GM06990 (cell line): Measurements from ENCODE around the gene TENM3.
"Not testable (repeated sequence)": the region's sequence is repeated elsewhere in the genome, so short reads cannot be mapped to it uniquely, and the experiment has no call there.

Experiments
- DNase-seq: peaks from one replicate; pipeline ENCODE4 v3.0.0-alpha.2; 2011; ENCODE audit not compliant: insufficient read length; ENCODE audit errors: extremely low read depth
- H3K27me3 ChIP-seq: replicated peaks from 2 replicates; pipeline ENCODE4 v1.6.0; 2011; ENCODE audit warnings: low read length; ENCODE audit not compliant: control insufficient read depth, insufficient read depth
- H3K36me3 ChIP-seq: 2 replicates; pipeline ENCODE4 v1.5.1; 2011; ENCODE audit warnings: low read length; ENCODE audit not compliant: control insufficient read depth, insufficient read depth
- H3K4me3 ChIP-seq: replicated peaks from 2 replicates; pipeline ENCODE4 v1.5.1; 2011; ENCODE audit warnings: low read depth, mild to moderate bottlenecking, control low read depth, low read length
- CTCF ChIP-seq: IDR thresholded peaks from 2 replicates; pipeline ENCODE4 v1.5.1; 2011; ENCODE audit warnings: low read length, control low read depth, mild to moderate bottlenecking, inconsistent platforms; ENCODE audit not compliant: insufficient read depth, poor library complexity, severe bottlenecking

The TENM3 gene

GRCh38 chr4:182235021-182235795 lies 8.0 kb upstream of the TENM3 start:
- no peak overlapping the region for H3K4me3 ChIP-seq
- no peaks in the 10 kb centered on the region for H3K36me3 ChIP-seq
- DNase-seq: no peak
- no peaks in the 10 kb centered on the region for H3K27me3 ChIP-seq
- TF ChIP-seq CTCF: no peak

GRCh38 chr4:182236186-182236585 lies 7.0 kb upstream of the TENM3 start:
- no peak for DNase-seq
- no peak for TF ChIP-seq CTCF
- Histone ChIP-seq H3K27me3 (no peaks in the 10 kb centered on the region), H3K4me3 (no peak overlapping the region), H3K36me3 (no peaks in the 10 kb centered on the region)

DNA sequence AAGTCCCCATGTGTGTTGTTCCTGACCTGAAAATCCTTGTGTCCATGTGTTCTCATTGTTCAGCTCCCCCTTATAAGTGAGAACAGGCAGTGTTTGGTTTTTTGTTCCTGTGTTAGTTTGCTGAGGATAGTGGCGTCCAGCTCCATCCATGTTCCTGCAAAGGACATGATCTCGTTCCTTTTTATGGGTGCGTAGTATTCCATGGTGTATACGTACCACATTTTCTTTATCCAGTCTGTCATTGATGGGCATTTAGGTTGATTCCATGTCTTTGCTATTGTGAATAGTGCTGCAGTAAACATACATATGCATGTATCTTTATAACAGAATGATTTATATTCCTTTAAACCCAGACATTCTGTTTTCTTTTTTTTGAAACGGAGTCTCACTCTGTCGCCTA lies 6.2 kb upstream of the TENM3 start:
- not testable (repeated sequence) for H3K27me3 ChIP-seq, H3K4me3 ChIP-seq, H3K36me3 ChIP-seq, DNase-seq

DNA sequence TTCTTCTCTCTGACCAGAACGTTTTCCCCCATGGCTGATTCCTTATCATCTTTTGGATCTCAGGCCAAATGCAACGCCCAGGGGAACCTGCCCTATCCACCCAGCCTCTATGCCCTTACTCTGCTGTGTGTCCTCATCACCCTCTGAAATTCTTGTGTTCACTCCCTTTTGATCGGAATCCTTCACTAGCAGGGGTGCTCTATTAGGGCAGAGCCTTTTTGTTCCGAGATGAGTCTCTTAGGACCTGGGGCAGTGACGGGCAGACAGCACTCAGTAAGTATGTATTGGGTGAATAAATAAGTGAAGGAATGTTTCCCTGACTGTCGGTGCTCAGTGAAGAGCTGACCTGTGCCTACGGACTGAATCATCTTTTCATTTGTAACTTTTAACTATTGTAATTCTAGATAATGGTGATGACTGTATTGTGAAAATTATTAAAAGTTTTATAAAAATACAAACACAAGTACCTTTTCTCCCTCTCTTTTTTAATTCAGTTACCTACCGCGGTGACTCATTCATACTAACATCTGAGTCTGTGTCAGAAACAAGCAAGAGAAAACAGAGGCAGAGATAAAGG lies 4.8 kb upstream of the TENM3 start:
- no peaks in the 10 kb centered on the region for H3K36me3 ChIP-seq
- no peak for DNase-seq
- no peak overlapping the region for H3K4me3 ChIP-seq
- no peak for TF ChIP-seq CTCF
- no peaks in the 10 kb centered on the region for H3K27me3 ChIP-seq

DNA sequence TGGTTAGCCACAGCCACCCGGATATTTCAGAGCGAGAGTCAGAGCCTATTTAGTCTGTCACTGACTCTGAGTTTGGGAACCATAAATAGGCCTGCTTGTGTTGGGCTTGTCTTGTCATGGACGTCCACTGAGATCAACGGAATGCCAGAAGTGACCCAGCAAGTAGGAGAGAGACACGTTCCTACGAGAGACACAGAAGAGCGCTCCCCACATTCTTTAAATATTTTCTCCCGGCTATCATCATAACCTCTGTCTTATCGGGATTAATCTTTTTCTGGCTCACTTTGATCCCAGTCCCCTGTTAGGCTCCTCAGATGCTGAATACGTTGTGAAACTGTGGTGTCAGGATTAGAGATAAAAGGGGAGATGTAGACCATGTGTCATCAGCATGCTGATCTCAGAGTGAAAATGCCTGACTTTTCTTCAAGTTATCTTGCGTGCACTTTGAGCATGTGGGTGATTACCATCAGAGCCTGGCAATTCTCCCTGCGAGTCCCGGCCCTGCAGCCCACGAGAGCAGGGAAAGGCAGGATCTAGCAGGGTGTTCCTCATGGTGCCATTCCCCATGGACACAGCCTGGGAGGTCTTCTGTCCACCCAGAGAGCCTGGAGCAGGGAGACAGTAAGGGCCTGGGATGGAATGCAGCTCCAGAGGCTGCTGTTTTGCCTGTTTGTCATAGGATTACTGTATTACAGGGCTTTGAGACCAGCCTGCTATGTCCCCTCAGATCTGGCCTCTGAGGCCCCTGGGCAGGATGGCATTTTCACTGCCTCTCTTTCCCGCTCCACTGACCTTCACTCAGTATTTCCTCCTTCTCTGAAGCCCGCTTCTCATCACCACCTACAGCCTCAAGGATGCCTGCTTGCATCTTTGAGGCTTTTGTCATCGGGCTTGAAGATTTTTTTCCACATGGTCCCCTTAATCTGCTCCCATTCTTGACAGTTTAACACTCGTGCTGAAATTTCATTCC lies 2.8 kb upstream of the TENM3 start:
- Histone ChIP-seq H3K4me3 (no peak overlapping the region), H3K36me3 (no peaks in the 10 kb centered on the region), H3K27me3 (no peaks in the 10 kb centered on the region)
- TF ChIP-seq CTCF: no peak
- no peak for DNase-seq

DNA sequence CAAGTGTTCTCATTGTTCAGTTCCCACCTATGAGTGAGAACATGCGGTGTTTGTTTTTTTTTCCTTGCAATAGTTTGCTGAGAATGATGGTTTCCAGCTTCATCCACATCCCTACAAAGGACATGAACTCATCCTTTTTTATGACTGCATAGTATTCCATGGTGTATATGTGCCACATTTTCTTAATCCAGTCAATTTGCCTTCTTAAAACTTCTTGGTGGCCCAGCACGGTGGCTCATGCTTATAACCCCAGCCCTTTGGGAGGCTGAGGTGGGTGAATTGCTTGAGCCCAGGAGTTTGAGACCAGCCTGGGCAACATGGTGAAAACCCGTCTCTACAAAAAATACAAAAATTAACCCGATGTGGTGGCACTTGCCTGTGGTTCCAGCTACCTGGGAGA lies 942 bp upstream of the TENM3 start:
- not testable (repeated sequence) for H3K36me3 ChIP-seq, H3K27me3 ChIP-seq, H3K4me3 ChIP-seq, DNase-seq
